ENCODE data around the gene DDX25.

The DDX25 gene

GRCh38 chr11:125935618-125936199 lies 31.4 kb downstream of the DDX25 start:
- DNase-seq (ENCODE audit: low read depth), result no peak

GRCh38 chr11:125938418-125938817 lies 34.1 kb downstream of the DDX25 start:
- DNase-seq (ENCODE audit: low read depth), result no peak

- no peak for DNase-seq (ENCODE audit: low read depth)
Measured at GRCh38 chr11:125939081-125939521, 34.8 kb downstream of the DDX25 start.

- no peak for DNase-seq (ENCODE audit: low read depth)
Measured at GRCh38 chr11:125940145-125940544, 35.8 kb downstream of the DDX25 start.

GRCh38 chr11:125941267-125941618 lies 36.9 kb downstream of the DDX25 start:
- no peak for DNase-seq (ENCODE audit: low read depth)

- peak; percentile 17 for DNase-seq (ENCODE audit: low read depth)
Measured at GRCh38 chr11:125941619-125942611, 37.6 kb downstream of the DDX25 start.

GRCh38 chr11:125942771-125943428 lies 38.6 kb downstream of the DDX25 start:
- no peak for DNase-seq (ENCODE audit: low read depth)

- no peak for DNase-seq (ENCODE audit: low read depth)
Measured at GRCh38 chr11:125943661-125944349, 39.5 kb downstream of the DDX25 start.

GRCh38 chr11:125944350-125945010 lies 40.2 kb downstream of the DDX25 start:
- DNase-seq (ENCODE audit: low read depth), result no peak

- no peak for DNase-seq (ENCODE audit: low read depth)
Measured at GRCh38 chr11:125945011-125945796, 40.9 kb downstream of the DDX25 start.

- no peak for DNase-seq (ENCODE audit: low read depth)
Measured at GRCh38 chr11:125945797-125946520, 41.7 kb downstream of the DDX25 start, which contains the start of gene VSIG10L2. VSIG10L2 (plus strand) TSS chr11:125946044; CDS start chr11:125946056, 12 bp downstream.

GRCh38 chr11:125946712-125947418 lies 42.6 kb downstream of the DDX25 start:
- no peak for DNase-seq (ENCODE audit: low read depth)

GRCh38 chr11:125947419-125948277 lies 43.3 kb downstream of the DDX25 start:
- no peak for DNase-seq (ENCODE audit: low read depth)

GRCh38 chr11:125948278-125949051 lies 44.2 kb downstream of the DDX25 start:
- DNase-seq (ENCODE audit: low read depth), result no peak

GRCh38 chr11:125949271-125950177 lies 45.2 kb downstream of the DDX25 start:
- DNase-seq (ENCODE audit: low read depth), result no peak

- DNase-seq (ENCODE audit: low read depth), result no peak
Measured at GRCh38 chr11:125950178-125950490, 45.8 kb downstream of the DDX25 start.

Measured in stimulated activated CD8-positive, alpha-beta memory T cell treated with anti-CD3 and anti-CD28 coated beads, Interleukin-12 subunit alpha, Interleukin-12 subunit beta, amount 100 ng/mL, for 1 hour (primary cell).